ENCODE results near the gene AGO3.
A peak's percentile ranks its signal among the peaks of the same experiment; 100 is the strongest.

AGO3 gene

DNA sequence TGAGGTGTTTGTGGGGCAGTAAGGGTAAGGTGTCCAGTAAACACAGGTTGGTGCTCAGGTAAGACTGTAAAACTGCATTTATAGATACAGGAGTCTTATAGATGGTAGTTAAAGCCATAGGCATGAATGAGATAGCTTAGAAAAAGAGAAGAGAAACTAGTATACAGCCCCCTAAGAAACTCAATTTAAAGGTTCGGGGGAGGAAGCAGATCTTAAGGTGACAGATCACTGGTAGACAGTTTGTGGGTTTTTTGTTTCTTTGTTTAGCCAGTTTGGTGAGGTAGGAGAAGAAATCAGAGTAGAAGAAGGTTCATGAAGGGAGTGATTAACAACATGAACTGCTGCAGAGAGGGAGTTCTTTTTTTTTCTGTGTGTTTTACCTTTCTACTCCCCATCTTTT lies 6.1 kb upstream of the AGO3 start:
- no peak overlapping the region for H3K4me3 ChIP-seq (ENCODE audit: low read length)
- TF ChIP-seq, protein P1, sequence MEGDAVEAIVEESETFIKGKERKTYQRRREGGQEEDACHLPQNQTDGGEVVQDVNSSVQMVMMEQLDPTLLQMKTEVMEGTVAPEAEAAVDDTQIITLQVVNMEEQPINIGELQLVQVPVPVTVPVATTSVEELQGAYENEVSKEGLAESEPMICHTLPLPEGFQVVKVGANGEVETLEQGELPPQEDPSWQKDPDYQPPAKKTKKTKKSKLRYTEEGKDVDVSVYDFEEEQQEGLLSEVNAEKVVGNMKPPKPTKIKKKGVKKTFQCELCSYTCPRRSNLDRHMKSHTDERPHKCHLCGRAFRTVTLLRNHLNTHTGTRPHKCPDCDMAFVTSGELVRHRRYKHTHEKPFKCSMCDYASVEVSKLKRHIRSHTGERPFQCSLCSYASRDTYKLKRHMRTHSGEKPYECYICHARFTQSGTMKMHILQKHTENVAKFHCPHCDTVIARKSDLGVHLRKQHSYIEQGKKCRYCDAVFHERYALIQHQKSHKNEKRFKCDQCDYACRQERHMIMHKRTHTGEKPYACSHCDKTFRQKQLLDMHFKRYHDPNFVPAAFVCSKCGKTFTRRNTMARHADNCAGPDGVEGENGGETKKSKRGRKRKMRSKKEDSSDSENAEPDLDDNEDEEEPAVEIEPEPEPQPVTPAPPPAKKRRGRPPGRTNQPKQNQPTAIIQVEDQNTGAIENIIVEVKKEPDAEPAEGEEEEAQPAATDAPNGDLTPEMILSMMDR (conservative IDR thresholded peaks at IDR 0.05; ENCODE audit: low read depth, low read length), result no peak
- no peak for DNase-seq (ENCODE audit: low read depth)

DNA sequence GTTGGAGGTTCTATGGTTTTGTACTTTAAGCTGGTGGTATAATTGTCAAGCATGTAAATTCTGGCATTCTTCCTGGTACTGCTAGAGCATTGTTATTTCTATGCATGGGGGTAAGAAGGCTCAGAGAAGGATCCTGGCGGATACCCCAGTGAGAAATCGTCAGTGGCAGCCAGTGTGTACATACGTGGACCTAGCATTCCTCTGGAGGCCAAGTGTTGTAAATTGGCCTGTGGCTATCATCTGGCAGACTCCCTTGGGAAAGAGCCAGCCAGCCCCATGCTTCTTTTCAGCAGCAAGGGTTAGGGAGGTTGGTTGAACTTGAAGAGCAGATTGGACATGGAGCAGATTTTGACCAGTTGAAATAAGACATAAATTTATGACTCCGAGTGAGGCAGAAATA lies 5.2 kb upstream of the AGO3 start:
- TF ChIP-seq, protein P1 (conservative IDR thresholded peaks at IDR 0.05; ENCODE audit: low read depth, low read length), result no peak
- DNase-seq (ENCODE audit: low read depth), result no peak
- H3K4me3 ChIP-seq (ENCODE audit: low read length), result no peak overlapping the region

DNA sequence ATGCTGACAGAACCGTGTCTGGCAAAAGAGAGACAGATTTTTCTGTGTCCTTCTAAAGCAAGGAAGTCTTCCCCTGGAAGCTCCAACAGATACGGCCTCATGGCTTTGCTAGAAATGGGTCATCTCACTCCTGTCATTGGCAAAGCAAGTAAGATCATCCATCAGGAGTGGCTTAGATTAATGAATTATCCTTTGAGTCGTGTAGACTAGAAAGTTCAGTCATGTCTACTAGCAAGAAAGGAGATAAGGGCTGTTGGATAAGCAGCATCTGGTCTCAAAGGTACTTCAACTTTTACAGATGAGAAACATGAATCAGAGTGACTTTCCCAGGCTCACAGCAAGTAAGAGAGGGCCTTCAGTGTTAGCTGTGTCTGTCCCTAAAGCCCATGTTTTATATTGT lies 3.4 kb upstream of the AGO3 start:
- DNase-seq (ENCODE audit: low read depth), result no peak
- H3K4me3 ChIP-seq (ENCODE audit: low read length), result no peak overlapping the region
- TF ChIP-seq, protein P1 (conservative IDR thresholded peaks at IDR 0.05; ENCODE audit: low read depth, low read length), result no peak

DNA sequence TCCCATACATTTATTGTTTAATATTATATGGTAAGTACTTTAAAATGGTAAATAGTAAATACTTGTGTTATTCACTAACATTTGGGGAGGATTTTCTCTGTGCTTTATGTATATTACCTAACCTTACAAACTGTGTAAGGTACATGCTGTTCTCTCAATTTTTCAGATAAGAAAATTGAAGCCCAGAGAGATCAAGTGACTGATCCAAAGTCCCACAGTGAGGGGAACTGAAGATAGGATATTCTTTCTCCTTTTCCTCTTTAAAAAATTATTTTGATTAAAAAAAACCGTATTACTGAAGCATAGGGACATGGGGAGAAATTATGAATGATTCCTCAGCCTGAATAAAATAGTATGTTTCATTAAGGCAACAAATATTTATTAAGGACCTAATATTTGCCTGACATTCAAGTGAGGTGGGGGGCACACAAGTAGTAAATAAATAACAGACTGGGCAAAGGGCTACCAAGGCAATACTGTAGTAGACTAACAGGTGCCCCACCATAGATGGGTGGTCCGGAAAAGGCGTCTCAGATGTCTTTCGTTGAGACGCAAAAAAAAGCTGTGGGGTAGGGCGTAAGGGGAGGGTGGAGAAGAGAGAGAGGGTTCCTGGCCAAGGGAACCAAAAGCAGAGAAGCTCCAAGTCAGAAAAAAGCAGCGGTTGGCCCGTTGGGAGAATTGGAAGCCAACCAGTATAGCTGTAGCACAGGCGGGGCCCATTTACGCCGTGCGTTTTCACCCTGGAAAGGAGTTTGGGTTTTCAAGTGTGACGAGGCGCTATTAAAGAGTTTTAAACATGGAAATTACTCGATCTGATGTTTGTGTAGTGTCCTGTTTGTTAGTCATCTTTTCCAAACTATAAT lies 944 bp upstream of the AGO3 start:
- DNase-seq (ENCODE audit: low read depth), result peak; percentile 22
- TF ChIP-seq, protein P1 (conservative IDR thresholded peaks at IDR 0.05; ENCODE audit: low read depth, low read length), result no peak
- H3K4me3 ChIP-seq (ENCODE audit: low read length), result peak overlapping the region; percentile 75

DNA sequence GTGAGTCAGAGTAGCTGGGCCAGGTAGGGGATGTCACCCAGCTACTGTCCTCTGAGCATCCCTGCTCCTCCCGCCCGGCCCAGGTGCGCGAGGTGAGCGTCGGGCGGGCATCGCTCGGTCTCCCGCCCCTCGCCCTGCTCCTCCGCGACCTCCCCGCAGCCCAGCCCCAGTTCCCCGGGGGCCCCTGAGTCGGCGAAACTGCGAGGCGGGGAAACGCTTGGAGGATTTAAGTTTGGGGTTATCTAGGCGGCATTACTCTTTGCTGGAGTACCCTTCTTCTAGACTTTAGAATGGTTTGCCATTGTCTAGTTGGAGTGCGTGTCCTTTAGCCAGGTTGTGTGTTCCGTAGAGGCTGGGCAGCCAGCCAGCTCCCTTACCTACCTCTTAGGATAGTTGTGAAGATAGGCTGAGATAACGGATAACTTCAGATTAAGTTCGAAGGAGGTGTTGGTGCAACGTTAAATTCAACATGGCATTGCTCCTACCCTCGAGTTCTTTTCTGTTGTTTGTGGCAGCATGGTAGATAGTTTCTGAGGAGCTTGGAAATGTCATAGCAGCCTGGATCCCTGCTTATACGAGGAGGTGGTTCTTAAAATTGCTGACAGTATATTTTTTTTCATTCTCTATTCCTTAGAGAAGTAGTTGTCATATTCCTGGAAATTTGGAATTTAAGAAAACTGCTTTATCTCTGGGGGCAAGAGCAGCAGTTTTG lies 697 bp downstream of the AGO3 start:
- no peak for DNase-seq (ENCODE audit: low read depth)
- TF ChIP-seq, protein P1 (conservative IDR thresholded peaks at IDR 0.05; ENCODE audit: low read depth, low read length), result no peak
- H3K4me3 ChIP-seq (ENCODE audit: low read length), result peak overlapping the region; percentile 75

DNA sequence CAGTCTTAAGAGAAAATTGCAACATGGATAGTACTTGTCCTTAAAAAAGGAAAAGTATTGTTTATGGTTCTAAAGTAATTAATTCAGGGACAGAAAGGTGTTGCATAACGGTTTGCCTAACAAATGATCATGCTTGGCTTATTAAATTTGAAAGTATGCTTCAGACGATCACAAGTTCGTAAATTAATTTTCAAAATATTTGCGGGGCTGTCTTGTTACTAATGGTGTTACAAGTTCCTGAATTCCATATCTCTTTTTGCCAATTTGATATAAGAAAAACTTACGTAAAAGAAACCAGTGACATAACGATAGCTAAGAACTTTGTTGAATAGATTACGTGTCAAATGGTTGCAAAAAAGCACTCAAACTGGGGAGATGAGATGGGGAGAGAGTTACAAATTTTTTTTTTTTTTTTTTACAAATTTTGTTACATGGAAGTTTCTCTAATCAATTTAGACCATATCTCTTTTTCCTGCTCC lies 1.3 kb downstream of the AGO3 start:
- DNase-seq (ENCODE audit: low read depth), result no peak
- H3K4me3 ChIP-seq (ENCODE audit: low read length), result peak overlapping the region; percentile 75
- TF ChIP-seq, protein P1 (conservative IDR thresholded peaks at IDR 0.05; ENCODE audit: low read depth, low read length), result no peak

All from retinal pigment epithelial cell (primary cell).